ENCODE results near the gene TM4SF5.

DNA sequence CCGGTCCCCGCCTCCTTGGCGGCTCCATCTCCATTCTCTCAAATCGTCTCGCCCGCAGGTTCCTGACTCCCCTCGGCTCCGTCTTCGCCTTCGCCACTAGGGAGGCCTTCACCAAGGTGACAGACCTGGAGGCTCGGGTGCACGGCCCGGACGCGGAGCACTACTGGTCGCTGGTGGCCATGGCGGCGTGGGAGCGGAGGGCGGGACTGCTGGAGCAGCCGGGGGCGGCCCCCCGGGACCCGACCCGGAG lies 17.9 kb downstream of the TM4SF5 start:
- no peak for TF ChIP-seq POLR2AphosphoS5 (IDR thresholded peaks at IDR 0.05)
- no peak for TF ChIP-seq POLR2A (IDR thresholded peaks at IDR 0.05)
- TF ChIP-seq, protein P1, sequence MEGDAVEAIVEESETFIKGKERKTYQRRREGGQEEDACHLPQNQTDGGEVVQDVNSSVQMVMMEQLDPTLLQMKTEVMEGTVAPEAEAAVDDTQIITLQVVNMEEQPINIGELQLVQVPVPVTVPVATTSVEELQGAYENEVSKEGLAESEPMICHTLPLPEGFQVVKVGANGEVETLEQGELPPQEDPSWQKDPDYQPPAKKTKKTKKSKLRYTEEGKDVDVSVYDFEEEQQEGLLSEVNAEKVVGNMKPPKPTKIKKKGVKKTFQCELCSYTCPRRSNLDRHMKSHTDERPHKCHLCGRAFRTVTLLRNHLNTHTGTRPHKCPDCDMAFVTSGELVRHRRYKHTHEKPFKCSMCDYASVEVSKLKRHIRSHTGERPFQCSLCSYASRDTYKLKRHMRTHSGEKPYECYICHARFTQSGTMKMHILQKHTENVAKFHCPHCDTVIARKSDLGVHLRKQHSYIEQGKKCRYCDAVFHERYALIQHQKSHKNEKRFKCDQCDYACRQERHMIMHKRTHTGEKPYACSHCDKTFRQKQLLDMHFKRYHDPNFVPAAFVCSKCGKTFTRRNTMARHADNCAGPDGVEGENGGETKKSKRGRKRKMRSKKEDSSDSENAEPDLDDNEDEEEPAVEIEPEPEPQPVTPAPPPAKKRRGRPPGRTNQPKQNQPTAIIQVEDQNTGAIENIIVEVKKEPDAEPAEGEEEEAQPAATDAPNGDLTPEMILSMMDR (IDR thresholded peaks at IDR 0.05 in 8 of 11, conservative IDR thresholded peaks at IDR 0.05 in 3 of 11), result no peak

Measured in spleen (tissue), 7 donors.